H9 (cell line): Measurements from ENCODE around the gene ADAMTS17. TPM values are rescaled to one million over a fixed set of nuclear protein-coding genes. Genes with fewer than 3 reads are reported as not detected.

Experiments used
- DNase-seq: peaks from one replicate; pipeline ENCODE4 v3.0.0-alpha.2; 2017
- H2AFZ ChIP-seq: one replicate; pipeline ENCODE4 v1.6.1; 2013; ENCODE audit warnings: mild to moderate bottlenecking, low read length, control low read depth, moderate library complexity
- H2AK5ac ChIP-seq: 2 replicates; pipeline ENCODE4 v1.6.1; 2013; ENCODE audit warnings: low read length, control low read depth, mixed read lengths; ENCODE audit not compliant: insufficient read length
- H2BK120ac ChIP-seq: one replicate; pipeline ENCODE4 v1.6.1; 2013; ENCODE audit warnings: low read depth, mild to moderate bottlenecking, low read length, control low read depth, inconsistent platforms; ENCODE audit not compliant: poor library complexity, severe bottlenecking
- H2BK12ac ChIP-seq: 2 replicates; pipeline ENCODE4 v1.6.1; 2013; ENCODE audit warnings: low read length, control low read depth, mixed read lengths, low read depth; ENCODE audit not compliant: insufficient read length
- H2BK15ac ChIP-seq: 2 replicates; pipeline ENCODE4 v1.6.1; 2013; ENCODE audit warnings: low read depth, low read length, control low read depth
- H2BK20ac ChIP-seq: one replicate; pipeline ENCODE4 v1.6.1; 2013; ENCODE audit warnings: low read depth, mild to moderate bottlenecking, low read length, control low read depth, inconsistent platforms; ENCODE audit not compliant: poor library complexity, severe bottlenecking
- H2BK5ac ChIP-seq: 2 replicates; pipeline ENCODE4 v1.6.1; 2013; ENCODE audit warnings: low read length, control low read depth, mixed read lengths; ENCODE audit not compliant: insufficient read length
- H3K14ac ChIP-seq: 2 replicates; pipeline ENCODE4 v1.6.1; 2013; ENCODE audit warnings: low read length, control low read depth; ENCODE audit not compliant: insufficient read depth
- H3K18ac ChIP-seq: 2 replicates; pipeline ENCODE4 v1.6.1; 2013; ENCODE audit warnings: low read depth, mild to moderate bottlenecking, mixed read lengths, low read length, control low read depth; ENCODE audit not compliant: insufficient read length
- H3K23ac ChIP-seq: 2 replicates; pipeline ENCODE4 v1.6.1; 2013; ENCODE audit warnings: low read length, control low read depth, mixed read lengths, low read depth; ENCODE audit not compliant: insufficient read length
- H3K23me2 ChIP-seq: 2 replicates; pipeline ENCODE4 v1.6.1; 2013; ENCODE audit warnings: low read depth, mild to moderate bottlenecking, mixed read lengths, low read length, control low read depth; ENCODE audit not compliant: insufficient read length, poor library complexity, severe bottlenecking
- H3K27ac ChIP-seq: 2 replicates; pipeline ENCODE4 v1.5.1; 2013; ENCODE audit warnings: low read length, control low read depth, mixed read lengths, low read depth; ENCODE audit not compliant: insufficient read length
- H3K27me3 ChIP-seq: 2 replicates; pipeline ENCODE4 v1.6.1; 2013; ENCODE audit warnings: low read length, control low read depth, inconsistent platforms; ENCODE audit not compliant: insufficient read depth
- H3K4ac ChIP-seq: 2 replicates; pipeline ENCODE4 v1.6.1; 2013; ENCODE audit warnings: low read depth, mild to moderate bottlenecking, control low read depth, inconsistent platforms, low read length, moderate library complexity
- H3K4me1 ChIP-seq: 2 replicates; pipeline ENCODE4 v1.6.1; 2013; ENCODE audit warnings: low read length, control low read depth, inconsistent platforms; ENCODE audit not compliant: insufficient read depth
- H3K4me2 ChIP-seq: 2 replicates; pipeline ENCODE4 v1.6.1; 2013; ENCODE audit warnings: low read length, control low read depth, mixed read lengths; ENCODE audit not compliant: insufficient read length, insufficient read depth
- H3K56ac ChIP-seq: 2 replicates; pipeline ENCODE4 v1.6.1; 2013; ENCODE audit warnings: low read depth, mild to moderate bottlenecking, mixed read lengths, low read length, control low read depth; ENCODE audit not compliant: insufficient read length
- H3K79me1 ChIP-seq: 2 replicates; pipeline ENCODE4 v1.6.1; 2013; ENCODE audit warnings: low read depth, mild to moderate bottlenecking, moderate library complexity, low read length, control low read depth, inconsistent platforms; ENCODE audit not compliant: insufficient read depth, poor library complexity, severe bottlenecking
- H3K79me2 ChIP-seq: 2 replicates; pipeline ENCODE4 v1.6.1; 2013; ENCODE audit warnings: low read length, control low read depth, inconsistent platforms; ENCODE audit not compliant: insufficient read depth
- H3K9ac ChIP-seq: 2 replicates; pipeline ENCODE4 v1.6.1; 2013; ENCODE audit warnings: low read length, control low read depth, mixed read lengths; ENCODE audit not compliant: insufficient read length; ENCODE audit errors: extremely low read depth
- H3K9me3 ChIP-seq: one replicate; pipeline ENCODE4 v1.6.1; 2013; ENCODE audit warnings: low read depth, low read length, inconsistent platforms; ENCODE audit not compliant: control insufficient read depth
- H3T11ph ChIP-seq: one replicate; pipeline ENCODE4 v1.6.1; 2013; ENCODE audit warnings: mild to moderate bottlenecking, low read length, control low read depth, inconsistent platforms
- H4K20me1 ChIP-seq: one replicate; pipeline ENCODE4 v1.6.1; 2013; ENCODE audit not compliant: control insufficient read depth, insufficient read length, insufficient read depth
- H4K5ac ChIP-seq: 2 replicates; pipeline ENCODE4 v1.6.1; 2013; ENCODE audit warnings: low read depth, mild to moderate bottlenecking, mixed read lengths, low read length, control low read depth; ENCODE audit not compliant: insufficient read length
- H4K8ac ChIP-seq: replicated peaks from 2 replicates; pipeline ENCODE4 v1.6.1; 2013; ENCODE audit warnings: low read length, control low read depth, mixed read lengths, low read depth; ENCODE audit not compliant: insufficient read length
- H4K91ac ChIP-seq: 2 replicates; pipeline ENCODE4 v1.6.1; 2013; ENCODE audit warnings: low read depth, mild to moderate bottlenecking, moderate library complexity, mixed read lengths, low read length, control low read depth; ENCODE audit not compliant: insufficient read length
- H3K27ac Mint-ChIP-seq, 3 experiments: 2 replicates in 2 of 3; 3 replicates in 1 of 3; pipeline ENCODE4 v1.8.0; 2020 to 2021; ENCODE audit warnings: mixed read lengths in 3 of 3, mild to moderate bottlenecking in 1 of 3, moderate library complexity in 1 of 3
- H3K27me3 Mint-ChIP-seq: 2 replicates; pipeline ENCODE4 v1.8.0; 2021; ENCODE audit warnings: low read depth, mild to moderate bottlenecking, moderate library complexity, mixed read lengths
- H3K36me3 Mint-ChIP-seq, 3 experiments: 2 replicates in 2 of 3; 3 replicates in 1 of 3; pipeline ENCODE4 v1.8.0; 2020 to 2021; ENCODE audit warnings: low read depth in 3 of 3, mixed read lengths in 3 of 3; ENCODE audit not compliant: insufficient read depth in 1 of 3
- H3K4me1 Mint-ChIP-seq, 2 experiments: 2 replicates each; pipeline ENCODE4 v1.8.0; 2020; ENCODE audit warnings: mixed read lengths in 2 of 2
- H3K4me3 Mint-ChIP-seq, 2 experiments: 2 replicates in 1 of 2; 3 replicates in 1 of 2; pipeline ENCODE4 v1.8.0; 2020 to 2021; ENCODE audit warnings: mild to moderate bottlenecking in 2 of 2, mixed read lengths in 2 of 2, moderate library complexity in 1 of 2
- H3K9me3 Mint-ChIP-seq, 2 experiments: 2 replicates in 1 of 2; 3 replicates in 1 of 2; pipeline ENCODE4 v1.8.0; 2020; ENCODE audit warnings: mild to moderate bottlenecking in 2 of 2, mixed read lengths in 2 of 2, moderate library complexity in 1 of 2
- CTCF ChIP-seq: fragments of 200-600 bp; sonication (generic); conservative IDR thresholded peaks from 3 replicates; pipeline ENCODE4 v1.8.0; 2021; ENCODE audit warnings: antibody characterized with exemption, mild to moderate bottlenecking
- WGBS: extraction: QIAGEN DNeasy Blood & Tissue Kit; methylation state at CpG from one replicate; pipeline ENCODE4 v1.1.7; 2013; ENCODE audit warnings: missing lambda C conversion rate, low lambda C conversion rate, mixed read lengths; ENCODE audit not compliant: insufficient read length; ENCODE audit errors: extremely low coverage; 5-methylcytosine and 5-hydroxymethylcytosine counted together
- total RNA-seq: library from RNA; stranded (reverse); gene quantifications from 2 replicates; pipeline ENCODE4 v1.2.1, GENCODE V29; 2021

The ADAMTS17 gene
- total RNA-seq, 1 experiment from 2014 or later: 2.9 TPM

GRCh38 chr15:100253640-100254039 is 88.1 kb downstream of the ADAMTS17 start:
- no peak for DNase-seq
- Histone ChIP-seq H2BK15ac (no peak overlapping the region), H3K4me1 (no peaks in the 10 kb centered on the region), H4K5ac (no peak overlapping the region), H2BK20ac (no peak overlapping the region), H4K8ac (no peak overlapping the region), H3K79me1 (no peaks in the 10 kb centered on the region), H2BK120ac (no peak overlapping the region), H2AFZ (no peak overlapping the region), H3K23me2 (no peaks in the 10 kb centered on the region), H3K27me3 (no peaks in the 10 kb centered on the region), H3K23ac (no peak overlapping the region), H3K14ac (no peak overlapping the region), H3K18ac (no peak overlapping the region), H4K20me1 (no peaks in the 10 kb centered on the region), H2AK5ac (no peak overlapping the region), H3K4ac (no peak overlapping the region), H3K9ac (no peak overlapping the region), H3K9me3 (no peaks in the 10 kb centered on the region), H3K27ac (no peak overlapping the region), H3K56ac (no peak overlapping the region), H3K4me2 (no peak overlapping the region), H4K91ac (no peak overlapping the region), H2BK12ac (no peak overlapping the region), H3T11ph (no peak overlapping the region), H3K79me2 (no peaks in the 10 kb centered on the region), H2BK5ac (no peak overlapping the region)
- Mint-ChIP-seq H3K27me3 (no peaks in the 10 kb centered on the region; the same call in 1 of the 2 replicates), H3K4me1 (no peaks in the 10 kb centered on the region), H3K4me3 (no peak overlapping the region), H3K27ac (no peak overlapping the region), H3K9me3 (peaks cover 6 to 13% of the 10 kb centered on the region in 2 experiments; a peak in 4 of 5 replicates), H3K36me3 (peaks cover 7 to 15% (median 10%) of the 10 kb centered on the region in 3 experiments)
- no CpG with 5 or more reads among the region's 1 CpG for WGBS
- TF ChIP-seq CTCF: no peak
